ENCODE measurements around the gene COBL. TPM values are rescaled to one million over a fixed set of nuclear protein-coding genes. Genes with fewer than 3 reads are reported as not detected.

Gene COBL
- total RNA-seq, 1 experiment from 2014 or later, result 52.3 TPM

GRCh38 chr7:50980411-50980810 lies 336.2 kb downstream of the COBL start:
- Histone ChIP-seq H3K56ac (ENCODE audit: insufficient read length, low read depth, low read length) (no peak overlapping the region), H2BK5ac (ENCODE audit: insufficient read length, low read length) (no peak overlapping the region), H4K5ac (ENCODE audit: insufficient read length, low read depth, low read length) (no peak overlapping the region), H3K23me2 (ENCODE audit: insufficient read length, low read depth, low read length, poor library complexity, severe bottlenecking) (no peaks in the 10 kb centered on the region), H3K4me2 (ENCODE audit: insufficient read depth, insufficient read length, low read length) (no peak overlapping the region), H3K79me2 (ENCODE audit: insufficient read depth, low read length) (no peaks in the 10 kb centered on the region), H3T11ph (ENCODE audit: low read length) (no peak overlapping the region), H3K18ac (ENCODE audit: insufficient read length, low read depth, low read length) (no peak overlapping the region), H2BK15ac (ENCODE audit: low read depth, low read length) (no peak overlapping the region), H2AK5ac (ENCODE audit: insufficient read length, low read length) (no peak overlapping the region), H2AFZ (ENCODE audit: low read length) (no peak overlapping the region), H3K79me1 (ENCODE audit: insufficient read depth, low read depth, low read length, poor library complexity, severe bottlenecking) (no peaks in the 10 kb centered on the region), H4K91ac (ENCODE audit: insufficient read length, low read depth, low read length) (no peak overlapping the region), H3K4me1 (ENCODE audit: insufficient read depth, low read length) (peaks cover 13% of the 10 kb centered on the region; the same call in 1 of the 2 replicates), H4K8ac (replicated peaks; ENCODE audit: insufficient read length, low read depth, low read length) (no peak overlapping the region), H4K20me1 (ENCODE audit: control insufficient read depth, insufficient read depth, insufficient read length) (no peaks in the 10 kb centered on the region), H2BK12ac (ENCODE audit: insufficient read length, low read depth, low read length) (no peak overlapping the region), H3K27ac (ENCODE audit: insufficient read length, low read depth, low read length) (no peak overlapping the region), H3K4ac (ENCODE audit: low read depth, low read length) (no peak overlapping the region), H3K9me3 (ENCODE audit: control insufficient read depth, low read depth, low read length) (no peaks in the 10 kb centered on the region), H2BK20ac (ENCODE audit: low read depth, low read length, poor library complexity, severe bottlenecking) (no peak overlapping the region), H2BK120ac (ENCODE audit: low read depth, low read length, poor library complexity, severe bottlenecking) (no peak overlapping the region), H3K14ac (ENCODE audit: insufficient read depth, low read length) (no peak overlapping the region), H3K9ac (ENCODE audit: extremely low read depth, insufficient read length, low read length) (no peak overlapping the region), H3K23ac (ENCODE audit: insufficient read length, low read depth, low read length) (no peak overlapping the region), H3K27me3 (ENCODE audit: insufficient read depth, low read length) (no peaks in the 10 kb centered on the region)
- no CpG with 5 or more reads among the region's 3 CpGs for WGBS (ENCODE audit: extremely low coverage, insufficient read length, low lambda C conversion rate)
- no peak for TF ChIP-seq CTCF (conservative IDR thresholded peaks at IDR 0.05)
- Mint-ChIP-seq H3K9me3 (no peaks in the 10 kb centered on the region; a peak in 1 of 5 replicates), H3K27ac (no peak overlapping the region), H3K36me3 (ENCODE audit: insufficient read depth in 1 of 3, low read depth in 3 of 3) (peaks cover 0 to 7% (median 0%) of the 10 kb centered on the region in 3 experiments; a peak in 4 of 7 replicates), H3K27me3 (ENCODE audit: low read depth) (no peaks in the 10 kb centered on the region), H3K4me3 (no peak overlapping the region), H3K4me1 (peaks cover 37 to 38% of the 10 kb centered on the region in 2 experiments)
- no peak for DNase-seq

Data from H9 (cell line).